Measurements from ENCODE around the gene VMA21. TPM values are rescaled to one million over a fixed set of nuclear protein-coding genes. Genes with fewer than 3 reads are reported as not detected.
A peak's percentile ranks its signal among the peaks of the same experiment; 100 is the strongest.

Gene VMA21
- total and polyA plus RNA-seq, 7 experiments from 2014 or later, result 19.3 to 41.0 (median 29.3) TPM

DNA sequence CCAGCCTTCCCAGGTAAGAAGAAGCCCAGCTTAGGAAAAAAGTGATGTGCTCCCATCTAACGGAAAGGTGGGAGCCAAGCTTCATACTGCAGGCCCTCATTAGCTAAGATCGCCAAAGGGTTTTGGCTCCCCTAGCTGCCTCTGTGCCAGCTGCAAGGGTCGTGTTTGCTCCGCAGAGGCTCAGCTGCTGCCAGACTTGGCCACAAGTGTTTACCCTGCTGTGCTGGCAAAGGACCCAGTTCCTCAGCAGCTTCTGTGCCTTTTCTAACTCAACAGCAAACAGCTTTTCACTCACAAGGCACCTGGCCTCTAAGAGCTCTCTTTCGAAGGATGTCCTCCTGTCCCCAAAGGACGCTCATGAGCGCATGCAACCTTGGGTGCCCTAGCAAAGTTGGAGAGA lies 12.2 kb upstream of the VMA21 start:
- H3K4me1 Mint-ChIP-seq, result peaks cover 0 to 7% (median 2%) of the 10 kb centered on the region in 7 donors
- H3K27ac ChIP-seq (ENCODE audit: low read depth, low read length), result no peak overlapping the region
- DNase-seq (no peak), ATAC-seq (no peak)
- ChIA-PET POLR2A (no interaction called here), CTCF (no interaction called here)
- H3K4me3 Mint-ChIP-seq, result no peak overlapping the region
- no peaks in the 10 kb centered on the region for H3K36me3 ChIP-seq (ENCODE audit: control insufficient read depth in 2 of 3, insufficient read depth in 3 of 3, low read length in 3 of 3)
- no peaks in the 10 kb centered on the region for H3K9me3 Mint-ChIP-seq
- no peaks in the 10 kb centered on the region for H3K4me1 ChIP-seq (ENCODE audit: control insufficient read depth in 2 of 2, insufficient read depth in 2 of 2, low read length in 2 of 2)
- no peaks in the 10 kb centered on the region for H3K36me3 Mint-ChIP-seq
- intact Hi-C loops (cut with micrococcal nuclease), result no loop called here
- peaks cover 0 to 5% (median 0%) of the 10 kb centered on the region in 5 donors for H3K27me3 Mint-ChIP-seq
- peak overlapping the region in 1 of 9 donors; percentile 9 for H3K27ac Mint-ChIP-seq
- no peaks in the 10 kb centered on the region for H3K9me3 ChIP-seq (ENCODE audit: control insufficient read depth in 2 of 3, low read length in 3 of 3)
- H3K27me3 ChIP-seq (ENCODE audit: control insufficient read depth in 2 of 2, insufficient read depth in 2 of 2, low read length in 2 of 2), result no peaks in the 10 kb centered on the region
- no peak overlapping the region for H3K4me3 ChIP-seq (ENCODE audit: low read length)

DNA sequence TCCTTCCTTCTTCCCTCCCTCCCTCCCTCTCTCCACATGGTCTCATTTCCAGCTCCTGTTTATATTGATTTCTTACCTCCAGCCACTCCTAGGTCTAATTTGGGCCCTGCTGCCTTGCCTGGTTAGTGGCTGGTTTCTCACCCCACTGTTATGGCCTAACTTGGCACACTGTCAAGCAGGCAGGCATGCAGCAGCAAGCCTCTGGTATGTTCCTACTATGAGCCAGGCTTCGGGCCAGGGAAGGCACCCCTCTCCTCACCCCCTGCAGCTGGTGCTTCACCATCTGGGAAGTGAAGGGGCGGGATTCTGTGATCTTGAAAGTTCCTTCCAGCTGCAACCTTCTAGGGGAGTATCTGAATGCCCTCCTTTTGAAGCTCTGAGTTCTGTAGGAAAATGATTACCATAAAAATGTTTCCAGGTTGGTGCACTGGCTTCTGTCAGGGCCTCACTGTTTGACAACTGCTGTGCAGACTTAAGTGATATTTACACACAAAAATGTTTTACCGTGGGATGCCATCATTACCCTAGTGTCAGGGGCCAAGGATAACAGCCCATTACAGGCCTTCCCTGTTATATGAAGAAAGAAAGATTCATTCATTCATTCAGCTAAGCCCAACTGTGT lies 10.1 kb upstream of the VMA21 start:
- Histone ChIP-seq H3K36me3 (ENCODE audit: control insufficient read depth in 2 of 3, insufficient read depth in 3 of 3, low read length in 3 of 3) (no peaks in the 10 kb centered on the region), H3K9me3 (ENCODE audit: control insufficient read depth in 2 of 3, low read length in 3 of 3) (no peaks in the 10 kb centered on the region), H3K4me1 (ENCODE audit: control insufficient read depth in 2 of 2, insufficient read depth in 2 of 2, low read length in 2 of 2) (no peaks in the 10 kb centered on the region), H3K4me3 (ENCODE audit: low read length) (no peak overlapping the region), H3K27me3 (ENCODE audit: control insufficient read depth in 2 of 2, insufficient read depth in 2 of 2, low read length in 2 of 2) (no peaks in the 10 kb centered on the region), H3K27ac (ENCODE audit: low read depth, low read length) (no peak overlapping the region)
- Mint-ChIP-seq H3K27me3 (peaks cover 0 to 5% (median 0%) of the 10 kb centered on the region in 5 donors), H3K4me1 (peaks cover 0 to 9% (median 3%) of the 10 kb centered on the region in 7 donors), H3K27ac (no peak overlapping the region), H3K36me3 (no peaks in the 10 kb centered on the region), H3K9me3 (no peaks in the 10 kb centered on the region), H3K4me3 (no peak overlapping the region)
- CTCF ChIA-PET, result no interaction called here
- DNase-seq (no peak), ATAC-seq (no peak)
- POLR2A ChIA-PET, result interaction anchor here (1.4 kb wide), 1 partner anchor 10 kb away, joined by 4 read pairs; the partner anchor contains the start of gene VMA21
- intact Hi-C loops (cut with micrococcal nuclease), result no loop called here

DNA sequence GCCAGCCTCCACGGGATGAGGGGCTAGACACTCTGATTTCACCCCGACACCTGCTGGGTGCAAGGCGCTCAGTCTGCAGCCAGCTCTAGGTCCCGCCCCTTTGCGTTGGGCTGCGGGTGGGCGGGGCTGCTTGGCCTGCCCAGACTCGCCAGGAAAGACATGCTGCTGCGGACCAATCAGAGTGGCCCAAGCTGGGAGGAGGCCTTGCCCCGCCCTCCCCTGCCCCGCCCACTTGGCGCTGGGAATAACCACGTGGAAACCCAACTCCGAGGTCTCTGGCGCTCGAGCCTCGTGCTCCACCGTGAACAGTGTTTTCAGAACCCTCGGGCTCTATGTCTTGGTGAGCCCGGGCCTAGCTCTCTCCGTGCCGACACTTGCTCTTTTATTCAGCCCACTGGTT lies 5.3 kb upstream of the VMA21 start:
- no peak overlapping the region for H3K4me3 Mint-ChIP-seq
- Histone ChIP-seq H3K4me1 (ENCODE audit: control insufficient read depth in 2 of 2, insufficient read depth in 2 of 2, low read length in 2 of 2) (peaks cover 14 to 17% of the 10 kb centered on the region in 2 donors), H3K27me3 (ENCODE audit: control insufficient read depth in 2 of 2, insufficient read depth in 2 of 2, low read length in 2 of 2) (no peaks in the 10 kb centered on the region), H3K9me3 (ENCODE audit: control insufficient read depth in 2 of 3, low read length in 3 of 3) (no peaks in the 10 kb centered on the region), H3K4me3 (ENCODE audit: low read length) (no peak overlapping the region), H3K27ac (ENCODE audit: low read depth, low read length) (no peak overlapping the region), H3K36me3 (ENCODE audit: control insufficient read depth in 2 of 3, insufficient read depth in 3 of 3, low read length in 3 of 3) (no peaks in the 10 kb centered on the region)
- DNase-seq (no peak), ATAC-seq (no peak)
- peaks cover 7 to 40% (median 36%) of the 10 kb centered on the region in 7 donors for H3K4me1 Mint-ChIP-seq
- H3K27ac Mint-ChIP-seq, result no peak overlapping the region
- CTCF ChIA-PET, result interaction anchor here (1.1 kb wide), 1 partner anchor 27 kb away, joined by 3 read pairs; no protein-coding TSS in a partner anchor
- POLR2A ChIA-PET, result no interaction called here
- intact Hi-C loops (cut with micrococcal nuclease), result loop anchor here (2.0 to 10.0 kb wide), 5 partner anchors 31 to 1847 kb away; partner anchors contain the start of genes EOLA1 (in 1 of the 2), HSFX3 (in 1 of the 2) and MTMR1 (in 1 of the 2)
- no peaks in the 10 kb centered on the region for H3K9me3 Mint-ChIP-seq
- H3K36me3 Mint-ChIP-seq, result no peaks in the 10 kb centered on the region
- H3K27me3 Mint-ChIP-seq, result no peaks in the 10 kb centered on the region

DNA sequence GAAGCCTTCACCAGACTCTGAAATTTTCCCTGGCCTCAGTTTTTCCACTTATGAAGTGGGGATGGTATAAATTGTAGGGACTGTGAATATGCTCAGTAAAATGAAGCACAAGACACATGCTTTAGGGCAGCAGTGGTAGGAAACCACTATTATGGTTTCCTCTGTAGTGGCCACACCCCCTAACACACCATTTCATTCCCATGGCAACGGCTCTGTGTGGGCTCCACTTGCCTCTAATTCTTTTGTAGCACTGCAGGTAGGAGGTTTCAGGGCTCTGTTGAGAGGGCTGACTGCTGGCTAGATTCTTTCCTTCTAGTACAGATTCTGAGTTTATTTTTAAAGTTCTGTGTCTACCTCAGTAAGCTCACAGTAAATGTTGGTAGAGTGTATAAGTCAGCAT lies 3.5 kb upstream of the VMA21 start:
- Histone ChIP-seq H3K36me3 (ENCODE audit: control insufficient read depth in 2 of 3, insufficient read depth in 3 of 3, low read length in 3 of 3) (no peaks in the 10 kb centered on the region), H3K9me3 (ENCODE audit: control insufficient read depth in 2 of 3, low read length in 3 of 3) (no peaks in the 10 kb centered on the region), H3K4me1 (ENCODE audit: control insufficient read depth in 2 of 2, insufficient read depth in 2 of 2, low read length in 2 of 2) (peaks cover 16 to 17% of the 10 kb centered on the region in 2 donors), H3K27me3 (ENCODE audit: control insufficient read depth in 2 of 2, insufficient read depth in 2 of 2, low read length in 2 of 2) (no peaks in the 10 kb centered on the region), H3K27ac (ENCODE audit: low read depth, low read length) (peak overlapping the region; percentile 74), H3K4me3 (ENCODE audit: low read length) (no peak overlapping the region)
- Mint-ChIP-seq H3K4me1 (peaks cover 7 to 52% (median 45%) of the 10 kb centered on the region in 7 donors), H3K36me3 (peaks cover 0 to 2% (median 0%) of the 10 kb centered on the region in 5 donors), H3K9me3 (no peaks in the 10 kb centered on the region), H3K4me3 (peak overlapping the region; percentile 62 to 80 (median 68)), H3K27ac (peak overlapping the region; percentile 87 to 98 (median 93)), H3K27me3 (no peaks in the 10 kb centered on the region)
- ATAC-seq, result peak; percentile 81
- DNase-seq, result peak in 8 of 9 donors; percentile 26 to 84 (median 76)
- POLR2A ChIA-PET, result no interaction called here
- intact Hi-C loops (cut with micrococcal nuclease), result loop anchor here (2.0 to 10.0 kb wide), 5 partner anchors 33 to 1849 kb away; partner anchors contain the start of genes EOLA1 (in 1 of the 2), HSFX3 (in 1 of the 2) and MTMR1 (in 1 of the 2)
- CTCF ChIA-PET, result no interaction called here

DNA sequence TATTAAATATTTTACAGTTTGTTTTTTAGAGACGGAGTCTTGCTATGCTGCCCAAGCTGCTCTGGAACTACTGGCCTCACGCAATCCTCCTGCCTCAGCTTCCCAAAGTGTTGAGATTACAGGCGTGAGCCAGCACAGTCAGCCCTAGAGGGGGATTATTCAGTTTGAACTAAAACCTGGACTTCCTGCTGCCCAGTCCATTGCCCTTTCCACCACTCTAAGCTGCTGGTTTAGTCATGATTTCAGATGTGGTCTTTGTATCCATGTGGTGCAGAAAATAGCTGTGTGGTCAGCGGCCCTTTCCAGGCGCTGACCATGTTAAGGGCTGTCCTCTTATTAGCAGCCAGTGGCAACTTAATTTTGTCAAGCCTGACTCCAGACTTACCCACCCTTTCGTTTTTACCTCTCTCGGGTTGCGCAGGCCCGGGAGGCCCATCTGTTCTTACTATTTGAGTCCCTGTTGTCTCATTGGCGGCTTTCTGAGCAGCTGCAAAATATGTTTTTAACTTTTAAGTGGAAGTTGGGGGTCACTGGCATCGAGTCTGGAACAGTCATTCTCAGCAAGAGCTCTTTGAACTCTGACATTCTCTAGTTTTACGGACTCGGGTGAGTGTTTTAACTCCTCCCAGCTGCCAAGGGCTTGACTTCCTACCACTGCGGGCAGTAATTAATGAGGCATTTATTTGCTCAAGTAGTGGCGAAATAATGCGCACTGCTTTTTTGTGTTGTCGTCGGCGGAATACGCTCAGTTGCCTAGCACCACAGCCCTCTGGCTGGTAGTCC lies 773 bp upstream of the VMA21 start:
- H3K9me3 ChIP-seq (ENCODE audit: control insufficient read depth in 2 of 3, low read length in 3 of 3), result no peaks in the 10 kb centered on the region
- intact Hi-C loops (cut with micrococcal nuclease), result loop anchor here in 1 of 2 donors (2.0 to 10.0 kb wide), 4 partner anchors 34 to 1851 kb away; partner anchors contain the start of genes CETN2, EOLA1, HSFX3 and MTMR1
- DNase-seq, result peak in 7 of 9 donors; percentile 8 to 57 (median 44)
- ATAC-seq, result peak; percentile 23
- Mint-ChIP-seq H3K36me3 (peaks cover 0 to 7% (median 0%) of the 10 kb centered on the region in 5 donors), H3K4me1 (peaks cover 25 to 76% (median 68%) of the 10 kb centered on the region in 7 donors), H3K9me3 (no peaks in the 10 kb centered on the region), H3K27ac (peak overlapping the region; percentile 95 to 99 (median 96)), H3K27me3 (no peaks in the 10 kb centered on the region), H3K4me3 (peak overlapping the region; percentile 77 to 91 (median 88))
- peak overlapping the region; percentile 92 for H3K27ac ChIP-seq (ENCODE audit: low read depth, low read length)
- ChIA-PET CTCF (interaction anchor here (0.9 kb wide), 1 partner anchor 37 kb away, joined by 3 read pairs; no protein-coding TSS in a partner anchor), POLR2A (interaction anchor here (1.1 to 1.5 kb wide), 2 partner anchors 9 to 704 kb away, joined by 3 to 4 read pairs; partner anchors contain the start of gene MTMR1)
- H3K36me3 ChIP-seq (ENCODE audit: control insufficient read depth in 2 of 3, insufficient read depth in 3 of 3, low read length in 3 of 3), result no peaks in the 10 kb centered on the region
- H3K27me3 ChIP-seq (ENCODE audit: control insufficient read depth in 2 of 2, insufficient read depth in 2 of 2, low read length in 2 of 2), result no peaks in the 10 kb centered on the region
- peak overlapping the region; percentile 82 for H3K4me3 ChIP-seq (ENCODE audit: low read length)
- peaks cover 17 to 21% of the 10 kb centered on the region in 2 donors for H3K4me1 ChIP-seq (ENCODE audit: control insufficient read depth in 2 of 2, insufficient read depth in 2 of 2, low read length in 2 of 2)

DNA sequence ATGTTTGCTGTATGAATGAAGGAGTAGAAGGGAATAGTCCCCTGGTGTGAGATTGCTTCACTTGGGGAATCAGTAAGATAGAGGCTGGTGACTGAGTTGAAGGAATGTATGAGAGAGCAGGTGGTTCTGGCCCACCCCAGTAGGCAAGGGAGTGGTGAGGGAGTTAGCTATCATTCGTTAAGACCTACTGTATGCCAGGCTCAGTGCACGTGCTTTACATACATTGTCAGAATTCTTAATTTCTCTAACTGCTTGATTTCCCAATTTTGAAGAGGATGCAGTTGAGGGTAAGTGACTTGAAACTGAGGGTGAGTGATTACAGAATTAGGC lies 700 bp downstream of the VMA21 start:
- POLR2A ChIA-PET, result interaction anchor here (0.6 to 0.9 kb wide), 4 partner anchors 8 to 1875 kb away, joined by 3 to 5 read pairs (median 3); no protein-coding TSS in a partner anchor
- peaks cover 21 to 74% (median 67%) of the 10 kb centered on the region in 7 donors for H3K4me1 Mint-ChIP-seq

More for the DNA sequence above, 700 bp downstream of the VMA21 start:
- Mint-ChIP-seq H3K9me3 (no peaks in the 10 kb centered on the region), H3K27ac (peak overlapping the region; percentile 69 to 98 (median 95)), H3K36me3 (peaks cover 0 to 7% (median 0%) of the 10 kb centered on the region in 5 donors), H3K27me3 (no peaks in the 10 kb centered on the region), H3K4me3 (peak overlapping the region; percentile 77 to 91 (median 87))
- Histone ChIP-seq H3K4me1 (ENCODE audit: control insufficient read depth in 2 of 2, insufficient read depth in 2 of 2, low read length in 2 of 2) (peaks cover 13 to 18% of the 10 kb centered on the region in 2 donors), H3K27me3 (ENCODE audit: control insufficient read depth in 2 of 2, insufficient read depth in 2 of 2, low read length in 2 of 2) (no peaks in the 10 kb centered on the region), H3K9me3 (ENCODE audit: control insufficient read depth in 2 of 3, low read length in 3 of 3) (no peaks in the 10 kb centered on the region), H3K36me3 (ENCODE audit: control insufficient read depth in 2 of 3, insufficient read depth in 3 of 3, low read length in 3 of 3) (no peaks in the 10 kb centered on the region), H3K27ac (ENCODE audit: low read depth, low read length) (peak overlapping the region; percentile 92), H3K4me3 (ENCODE audit: low read length) (peak overlapping the region; percentile 82)
- CTCF ChIA-PET, result no interaction called here
- DNase-seq (peak in 1 of 9 donors; percentile 10), ATAC-seq (no peak)
- intact Hi-C loops (cut with micrococcal nuclease), result loop anchor here in 1 of 2 donors (1.0 to 10.0 kb wide), 5 partner anchors 35 to 1853 kb away; partner anchors contain the start of genes CD99L2, CETN2, EOLA1 and HSFX3

Measured in naive thymus-derived CD4-positive, alpha-beta T cell (primary cell).